ENCODE measurements around the gene SSTR5.

Gene SSTR5

GRCh38 chr16:1077877-1078578, 5.5 kb downstream of the SSTR5 start:
- no peak for TF ChIP-seq CTCF (IDR thresholded peaks at IDR 0.05)
- no peak for TF ChIP-seq ZFX (IDR thresholded peaks at IDR 0.05; ENCODE audit: borderline replicate concordance)
- H3K27ac ChIP-seq: no peak overlapping the region

DNA sequence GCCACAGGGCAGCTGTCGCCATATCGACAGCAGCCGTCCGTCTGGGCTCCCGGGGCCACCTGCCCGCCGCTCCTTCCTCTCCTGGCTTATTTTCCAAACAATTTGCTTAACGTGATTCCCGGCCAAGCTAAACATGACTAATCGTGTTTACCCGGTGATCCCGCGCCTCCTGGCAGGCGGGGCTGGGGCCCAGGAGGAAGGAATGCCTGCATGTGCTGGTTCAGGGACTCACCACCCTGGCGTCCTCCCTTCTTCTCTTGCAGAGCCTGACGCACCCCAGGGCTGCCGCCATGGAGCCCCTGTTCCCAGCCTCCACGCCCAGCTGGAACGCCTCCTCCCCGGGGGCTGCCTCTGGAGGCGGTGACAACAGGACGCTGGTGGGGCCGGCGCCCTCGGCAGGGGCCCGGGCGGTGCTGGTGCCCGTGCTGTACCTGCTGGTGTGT, 6.1 kb downstream of the SSTR5 start:
- H3K27ac ChIP-seq: no peak overlapping the region
- no peak for TF ChIP-seq ZFX (IDR thresholded peaks at IDR 0.05; ENCODE audit: borderline replicate concordance)
- no peak for TF ChIP-seq CTCF (IDR thresholded peaks at IDR 0.05)

- H3K27ac ChIP-seq: no peak overlapping the region
- no peak for TF ChIP-seq ZFX (IDR thresholded peaks at IDR 0.05; ENCODE audit: borderline replicate concordance)
- no peak for TF ChIP-seq CTCF (IDR thresholded peaks at IDR 0.05)
Measured at GRCh38 chr16:1079341-1079740, 6.8 kb downstream of the SSTR5 start.

DNA sequence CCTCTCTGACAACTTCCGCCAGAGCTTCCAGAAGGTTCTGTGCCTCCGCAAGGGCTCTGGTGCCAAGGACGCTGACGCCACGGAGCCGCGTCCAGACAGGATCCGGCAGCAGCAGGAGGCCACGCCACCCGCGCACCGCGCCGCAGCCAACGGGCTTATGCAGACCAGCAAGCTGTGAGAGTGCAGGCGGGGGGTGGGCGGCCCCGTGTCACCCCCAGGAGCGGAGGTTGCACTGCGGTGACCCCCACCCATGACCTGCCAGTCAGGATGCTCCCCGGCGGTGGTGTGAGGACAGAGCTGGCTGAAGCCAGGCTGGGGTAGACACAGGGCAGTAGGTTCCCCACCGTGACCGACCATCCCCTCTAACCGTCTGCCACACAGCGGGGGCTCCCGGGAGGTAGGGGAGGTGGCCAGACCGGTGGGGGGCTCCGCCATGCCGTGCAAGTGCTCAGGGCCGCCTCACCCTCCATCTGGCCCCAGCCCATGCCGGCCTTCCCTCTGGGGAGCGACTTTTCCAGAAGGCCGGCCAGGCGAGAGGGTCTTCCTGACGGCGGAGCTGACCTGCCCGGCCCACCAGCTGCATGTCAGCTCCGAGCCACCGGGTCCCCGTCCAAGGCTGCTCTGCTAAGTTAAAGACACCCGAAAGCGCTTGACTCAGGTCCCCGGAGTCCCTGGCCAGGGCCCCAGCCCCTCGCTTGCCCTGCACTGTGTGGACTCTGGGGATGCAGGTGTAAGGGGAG, 7.4 kb downstream of the SSTR5 start:
- H3K27ac ChIP-seq: no peak overlapping the region
- TF ChIP-seq CTCF (IDR thresholded peaks at IDR 0.05): no peak
- TF ChIP-seq ZFX (IDR thresholded peaks at IDR 0.05; ENCODE audit: borderline replicate concordance): no peak

DNA sequence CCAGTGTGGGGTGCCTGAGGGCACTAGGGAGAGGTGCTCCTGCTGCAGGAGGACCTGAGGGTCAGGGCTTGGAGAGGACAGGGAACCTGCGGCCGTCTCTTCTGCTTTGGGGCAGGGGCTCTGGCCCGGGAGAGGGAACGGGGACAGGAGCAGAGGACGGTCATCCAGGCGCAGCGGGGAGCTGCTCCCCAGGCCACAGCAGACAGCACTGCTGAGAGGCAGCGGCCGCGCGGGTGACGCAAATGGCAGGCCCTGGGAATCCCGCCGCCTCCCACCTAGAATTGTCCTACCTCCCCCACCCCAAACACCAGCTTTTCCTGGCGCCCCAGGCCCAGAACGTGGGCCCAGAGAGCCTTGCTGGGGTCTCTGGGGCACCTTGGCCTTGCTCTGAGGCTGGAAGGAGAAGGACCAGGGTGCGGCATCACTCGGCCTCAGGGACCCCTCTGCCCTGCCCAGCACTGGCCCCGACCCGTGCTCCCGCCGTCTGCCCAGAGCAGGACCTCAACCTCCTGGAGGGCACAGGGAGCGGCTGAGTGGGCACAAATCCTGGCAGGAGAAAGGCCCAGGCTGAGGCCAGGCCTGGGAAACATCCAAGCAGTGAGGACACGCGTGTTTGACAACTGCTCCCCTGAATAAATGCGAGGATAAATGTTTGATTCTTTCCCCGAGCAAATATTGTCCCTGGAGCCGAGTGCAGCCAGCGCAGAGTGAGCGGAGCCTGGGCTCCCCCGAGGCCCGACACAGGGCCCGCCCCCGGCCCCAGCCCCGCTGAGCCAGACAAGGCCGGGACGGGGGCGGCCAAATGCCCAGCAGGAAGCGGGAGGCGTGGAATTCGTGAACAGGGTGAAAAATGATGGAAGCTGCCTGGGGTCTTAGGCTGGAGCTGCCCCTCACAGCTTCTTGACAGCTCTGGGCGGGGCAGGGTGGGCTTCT, 8.5 kb downstream of the SSTR5 start:
- H3K27ac ChIP-seq: no peak overlapping the region
- TF ChIP-seq ZFX (IDR thresholded peaks at IDR 0.05; ENCODE audit: borderline replicate concordance): no peak
- TF ChIP-seq CTCF (IDR thresholded peaks at IDR 0.05): no peak

GRCh38 chr16:1081734-1082265, 9.3 kb downstream of the SSTR5 start:
- TF ChIP-seq ZFX (IDR thresholded peaks at IDR 0.05; ENCODE audit: borderline replicate concordance) (no peak), CTCF (IDR thresholded peaks at IDR 0.05) (no peak)
- H3K27ac ChIP-seq: no peak overlapping the region

Measured in 22Rv1 (cell line).